ENCODE measurements around the gene CYP2S1. TPM values are rescaled to one million over a fixed set of nuclear protein-coding genes. Genes with fewer than 3 reads are reported as not detected.
A peak's percentile ranks its signal among the peaks of the same experiment; 100 is the strongest.

Gene CYP2S1
- total RNA-seq, 3 donors from 2014 or later: 9.1 to 45.4 (median 41.2) TPM

GRCh38 chr19:41193430-41194156, 574 bp downstream of the CYP2S1 start:
- TF ChIP-seq CTCF (IDR thresholded peaks at IDR 0.05): no peak
- intact Hi-C loops (cut with DNase I, micrococcal nuclease): no loop called here
- no peaks in the 10 kb centered on the region for H3K9me3 ChIP-seq
- peak overlapping the region; percentile 47 for H3K4me3 ChIP-seq
- H3K4me1 ChIP-seq (ENCODE audit: low read depth): no peaks in the 10 kb centered on the region
- DNase-seq (peak in 2 of 3 donors; percentile 23 to 39), ATAC-seq (peak; percentile 54)
- no peaks in the 10 kb centered on the region for H3K36me3 ChIP-seq (ENCODE audit: low read depth)

- no peak for DNase-seq
- Histone ChIP-seq H3K36me3 (ENCODE audit: low read depth) (no peaks in the 10 kb centered on the region), H3K4me3 (no peak overlapping the region), H3K4me1 (ENCODE audit: low read depth) (no peaks in the 10 kb centered on the region), H3K9me3 (no peaks in the 10 kb centered on the region)
- no peak for ATAC-seq
- intact Hi-C loops (cut with DNase I, micrococcal nuclease): no loop called here
- no peak for TF ChIP-seq CTCF (IDR thresholded peaks at IDR 0.05)
Measured at GRCh38 chr19:41194157-41194552, 1.1 kb downstream of the CYP2S1 start.

GRCh38 chr19:41195675-41196497, 2.9 kb downstream of the CYP2S1 start:
- Histone ChIP-seq H3K9me3 (no peaks in the 10 kb centered on the region), H3K36me3 (ENCODE audit: low read depth) (no peaks in the 10 kb centered on the region), H3K4me3 (no peak overlapping the region), H3K4me1 (ENCODE audit: low read depth) (no peaks in the 10 kb centered on the region)
- intact Hi-C loops (cut with DNase I, micrococcal nuclease): no loop called here
- no peak for TF ChIP-seq CTCF (IDR thresholded peaks at IDR 0.05)
- DNase-seq: no peak
- ATAC-seq: no peak

- intact Hi-C loops (cut with DNase I, micrococcal nuclease): no loop called here
- Histone ChIP-seq H3K4me1 (ENCODE audit: low read depth) (no peaks in the 10 kb centered on the region), H3K9me3 (no peaks in the 10 kb centered on the region), H3K4me3 (no peak overlapping the region), H3K36me3 (ENCODE audit: low read depth) (no peaks in the 10 kb centered on the region)
- TF ChIP-seq CTCF (IDR thresholded peaks at IDR 0.05): no peak
- no peak for ATAC-seq
- DNase-seq: no peak
Measured at GRCh38 chr19:41198559-41198958, 5.5 kb downstream of the CYP2S1 start.

GRCh38 chr19:41203371-41203770, 10.4 kb downstream of the CYP2S1 start:
- Histone ChIP-seq H3K4me1 (ENCODE audit: low read depth) (no peaks in the 10 kb centered on the region), H3K9me3 (no peaks in the 10 kb centered on the region), H3K36me3 (ENCODE audit: low read depth) (no peaks in the 10 kb centered on the region), H3K4me3 (no peak overlapping the region)
- no peak for TF ChIP-seq CTCF (IDR thresholded peaks at IDR 0.05)
- ATAC-seq (no peak), DNase-seq (no peak)
- intact Hi-C loops (cut with DNase I, micrococcal nuclease): loop anchor here (5.0 to 10.0 kb wide), 2 partner anchors 51 to 59 kb away; partner anchors contain the start of gene HNRNPUL1 (in 1 of the 2)
